Measurements from ENCODE around the gene CLDN11.

Gene CLDN11

GRCh38 chr3:170473358-170473757, 54.7 kb downstream of the CLDN11 start:
- no peak for DNase-seq

GRCh38 chr3:170475092-170475685, 56.5 kb downstream of the CLDN11 start:
- DNase-seq, result no peak

GRCh38 chr3:170476291-170476690, 57.6 kb downstream of the CLDN11 start:
- no peak for DNase-seq

GRCh38 chr3:170477395-170477794, 58.7 kb downstream of the CLDN11 start:
- DNase-seq, result no peak

GRCh38 chr3:170480111-170480510, 61.4 kb downstream of the CLDN11 start:
- DNase-seq, result no peak

- no peak for DNase-seq
These were observed 63.5 kb downstream of the CLDN11 start for GRCh38 chr3:170482199-170482598.

- no peak for DNase-seq
These were observed 65.0 kb downstream of the CLDN11 start for GRCh38 chr3:170483485-170484262.
